HUDEP-2 (cell line): ENCODE results near the gene VWC2L.

ENCODE experiments used
- DNase-seq, 76 experiments: peaks; one replicate each; lab custom pipeline; 2025; ENCODE audit not compliant: unreplicated experiment in 76 of 76; lab: John Stamatoyannopoulos, UW

Gene VWC2L

GRCh38 chr2:214533541-214533940, 122.7 kb downstream of the VWC2L start:
- no peak for DNase-seq

GRCh38 chr2:214536625-214537024, 125.8 kb downstream of the VWC2L start:
- no peak for DNase-seq

GRCh38 chr2:214537929-214538328, 127.1 kb downstream of the VWC2L start:
- DNase-seq: no peak

DNA sequence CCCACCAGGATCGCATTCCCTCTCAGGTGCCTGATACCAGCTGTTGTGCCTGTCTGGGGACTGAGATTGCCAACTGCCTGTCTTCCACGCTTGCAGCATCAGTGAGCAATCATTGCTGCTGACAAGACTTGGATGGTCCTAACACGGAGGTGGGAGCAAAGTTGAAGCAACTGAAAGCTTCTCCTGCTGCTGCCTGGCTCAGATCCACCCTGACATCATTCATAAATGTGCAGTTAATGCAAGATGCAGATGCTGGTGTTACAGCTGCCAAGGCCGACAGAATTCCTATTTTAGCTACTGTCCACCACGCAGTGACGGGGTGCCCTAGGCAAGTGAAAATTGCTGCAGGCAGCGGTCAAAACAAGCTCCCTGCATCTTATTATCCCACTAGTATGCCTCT, 131.4 kb downstream of the VWC2L start:
- DNase-seq: no peak

DNA sequence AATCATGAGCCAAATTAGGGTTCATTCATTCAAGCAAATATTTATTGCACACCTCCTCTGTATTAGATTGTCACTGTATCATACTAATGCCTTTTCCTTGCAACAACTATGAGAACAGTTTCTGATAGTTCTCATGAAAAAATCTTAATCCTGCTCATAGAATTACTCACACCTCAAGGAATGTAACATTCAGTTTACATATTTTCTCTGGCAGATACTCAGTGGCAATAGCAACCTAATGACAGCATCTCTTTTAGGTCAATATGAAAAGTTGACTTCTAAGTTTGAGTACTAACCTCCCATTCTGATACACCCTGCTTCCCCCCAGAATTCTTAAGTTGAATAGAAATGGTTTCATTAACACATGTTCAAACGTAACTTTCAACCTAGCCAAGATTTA, 132.0 kb downstream of the VWC2L start:
- DNase-seq: no peak

DNA sequence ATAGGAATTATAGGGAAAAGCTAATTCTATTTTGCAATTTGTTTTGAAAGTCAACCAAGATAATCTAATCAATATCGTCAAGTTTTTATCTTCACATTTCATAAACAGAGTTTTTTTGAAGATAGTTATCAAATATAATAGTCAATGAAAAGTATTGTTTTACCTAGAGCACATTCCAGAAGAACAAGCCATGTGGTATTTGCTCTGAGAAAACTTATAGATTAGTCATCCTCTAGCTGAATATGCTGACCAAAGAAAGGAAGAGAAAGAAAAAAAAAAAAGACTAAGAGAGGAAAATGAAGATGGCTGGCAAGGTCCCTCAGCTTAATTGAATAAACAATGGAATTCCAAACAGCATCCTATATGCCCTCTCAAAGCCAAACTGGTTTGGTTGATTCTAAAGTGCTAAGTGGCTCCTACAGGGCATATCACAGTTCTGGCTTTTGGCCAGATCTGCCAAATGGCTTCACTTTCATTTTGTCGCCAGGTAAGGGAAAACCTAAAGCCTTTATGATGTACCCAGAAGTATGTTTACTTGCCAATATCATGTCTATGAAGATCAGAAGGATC, 132.6 kb downstream of the VWC2L start:
- no peak for DNase-seq

DNA sequence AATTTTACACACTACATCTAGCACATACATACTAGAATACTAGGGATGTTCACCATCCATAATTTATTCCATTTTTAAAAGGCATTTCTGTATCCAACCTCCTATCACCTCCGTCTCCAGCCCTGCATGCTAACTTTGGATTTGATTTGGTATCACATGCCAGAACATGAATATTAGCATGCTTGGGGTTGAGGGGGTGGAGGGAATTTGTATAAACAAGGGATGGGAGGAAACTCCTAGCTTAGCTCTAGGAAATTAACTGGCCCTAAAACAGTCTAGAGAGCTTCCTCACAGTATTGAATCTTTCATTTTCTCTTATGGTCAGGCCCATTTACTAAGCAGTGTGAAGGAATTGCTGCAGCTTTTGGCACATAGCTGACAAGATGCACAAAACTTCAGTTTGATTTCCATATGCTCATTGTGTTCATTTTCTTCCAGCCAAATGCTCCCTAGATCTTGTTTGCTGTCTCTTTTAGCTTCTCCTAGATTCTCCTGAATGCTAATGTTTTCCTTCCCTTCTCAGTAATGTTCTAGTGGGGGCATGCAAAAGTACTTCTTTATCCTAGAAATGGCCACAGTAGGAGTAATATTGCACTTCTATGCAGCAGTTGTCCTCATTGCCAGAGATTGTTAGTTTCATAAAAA, 135.2 kb downstream of the VWC2L start:
- no peak for DNase-seq

- DNase-seq: no peak
Measured at GRCh38 chr2:214547931-214548330, 137.1 kb downstream of the VWC2L start.

- no peak for DNase-seq
Measured at GRCh38 chr2:214549946-214550345, 139.1 kb downstream of the VWC2L start.

DNA sequence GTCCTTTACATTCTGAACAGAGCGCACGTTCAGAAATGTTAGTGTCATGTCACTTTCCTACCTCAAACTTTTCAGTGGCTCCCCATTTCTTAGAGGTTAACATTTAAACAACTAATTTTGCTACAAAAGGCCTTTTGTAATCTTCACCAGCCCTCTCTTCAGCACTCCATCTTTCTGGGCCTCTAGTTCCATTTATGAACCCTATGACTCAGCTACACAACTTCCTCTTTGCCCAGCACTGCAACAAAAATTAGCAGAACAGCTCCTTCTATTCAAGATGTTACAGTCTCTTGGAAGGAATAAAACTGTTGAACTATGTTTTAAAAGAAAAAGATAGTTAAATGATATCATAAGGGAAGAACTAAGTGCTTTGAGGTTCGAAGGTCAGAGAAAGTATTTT, 139.9 kb downstream of the VWC2L start:
- no peak for DNase-seq

DNA sequence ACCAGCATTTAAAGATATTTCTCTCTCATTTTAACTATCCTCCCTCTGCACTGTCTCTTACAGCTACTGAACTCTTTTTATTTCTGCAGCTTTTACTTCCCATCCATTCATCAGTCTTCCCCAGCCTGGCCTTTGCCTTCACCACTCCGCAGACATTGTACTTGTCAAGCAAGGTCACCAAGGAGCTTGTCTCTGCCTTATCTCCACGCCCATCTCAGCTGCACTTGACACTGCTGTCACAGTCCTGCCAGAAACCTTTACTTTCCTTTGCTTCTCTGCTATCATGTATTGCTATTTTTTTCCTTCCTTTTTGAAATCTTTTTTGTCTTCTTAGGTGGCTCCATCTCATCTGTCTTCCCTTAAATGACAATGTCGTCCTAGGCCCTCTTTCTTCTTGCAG, 147.0 kb downstream of the VWC2L start:
- no peak for DNase-seq

DNA sequence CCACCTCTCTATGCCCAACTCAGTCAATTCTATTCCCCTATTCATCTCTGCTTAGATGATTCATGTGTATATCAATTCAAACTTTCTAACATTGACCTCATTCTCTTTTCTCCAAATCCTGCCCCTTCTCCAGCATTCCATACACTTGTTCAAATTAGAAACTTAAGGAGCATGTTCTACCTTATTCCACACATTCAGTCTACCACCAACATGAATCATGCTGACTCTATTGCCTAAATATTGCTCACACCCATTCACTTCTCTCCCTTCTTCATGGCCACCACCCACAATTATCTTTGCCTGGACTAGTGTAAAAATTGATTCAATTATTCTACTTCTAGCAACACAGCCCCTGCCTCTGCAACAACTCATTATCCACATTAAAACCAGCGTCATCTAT, 147.5 kb downstream of the VWC2L start:
- no peak for DNase-seq

DNA sequence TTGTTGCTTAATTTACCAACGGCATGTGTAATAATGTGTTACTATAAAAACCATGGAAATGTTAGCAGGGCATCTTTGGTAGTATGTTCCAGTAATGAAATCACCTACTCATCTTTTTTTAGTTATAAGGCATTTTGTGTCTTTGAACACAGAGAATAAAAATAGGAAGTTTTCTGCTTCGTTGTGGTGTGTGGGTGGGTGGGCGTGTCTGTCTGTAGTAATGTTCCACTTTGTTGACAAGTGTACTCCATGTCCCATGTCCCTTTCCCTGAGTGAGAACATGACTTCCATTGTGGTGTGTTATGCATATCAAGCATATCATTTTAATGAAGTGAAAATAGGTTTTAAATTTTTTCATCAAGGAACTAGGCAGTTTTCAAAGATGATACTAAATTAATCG, 149.3 kb downstream of the VWC2L start:
- no peak for DNase-seq

DNA sequence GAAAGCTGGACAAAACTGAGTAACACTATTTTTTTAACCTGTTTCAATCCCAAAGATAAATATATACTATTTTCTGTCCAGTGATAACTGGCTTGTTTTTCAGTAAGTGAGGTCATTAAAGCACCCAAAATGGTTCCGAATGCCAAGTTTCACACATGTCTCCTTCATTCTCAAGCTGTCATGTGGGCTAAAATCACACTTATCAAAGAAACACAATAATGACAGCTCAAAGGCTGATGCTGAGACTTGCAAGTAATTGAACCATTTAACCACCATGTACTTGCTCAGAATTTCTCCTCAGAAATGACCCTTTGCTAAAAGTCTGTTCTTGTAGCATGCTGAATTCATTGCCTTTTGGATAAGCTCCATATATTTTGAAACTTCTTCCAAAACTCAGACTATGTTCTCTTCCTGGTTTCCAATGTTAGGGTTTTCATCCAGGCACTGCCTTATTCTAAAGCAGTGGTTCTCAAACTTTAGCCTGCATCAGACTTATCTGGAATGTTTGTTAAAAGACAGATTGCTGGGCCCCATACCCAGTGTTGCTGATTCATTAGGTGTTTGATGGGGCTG, 149.8 kb downstream of the VWC2L start:
- DNase-seq: no peak

- DNase-seq: no peak
Measured at GRCh38 chr2:214565246-214565645, 154.4 kb downstream of the VWC2L start.

GRCh38 chr2:214566457-214566856, 155.6 kb downstream of the VWC2L start:
- no peak for DNase-seq

GRCh38 chr2:214569419-214570035, 158.7 kb downstream of the VWC2L start:
- DNase-seq: no peak

DNA sequence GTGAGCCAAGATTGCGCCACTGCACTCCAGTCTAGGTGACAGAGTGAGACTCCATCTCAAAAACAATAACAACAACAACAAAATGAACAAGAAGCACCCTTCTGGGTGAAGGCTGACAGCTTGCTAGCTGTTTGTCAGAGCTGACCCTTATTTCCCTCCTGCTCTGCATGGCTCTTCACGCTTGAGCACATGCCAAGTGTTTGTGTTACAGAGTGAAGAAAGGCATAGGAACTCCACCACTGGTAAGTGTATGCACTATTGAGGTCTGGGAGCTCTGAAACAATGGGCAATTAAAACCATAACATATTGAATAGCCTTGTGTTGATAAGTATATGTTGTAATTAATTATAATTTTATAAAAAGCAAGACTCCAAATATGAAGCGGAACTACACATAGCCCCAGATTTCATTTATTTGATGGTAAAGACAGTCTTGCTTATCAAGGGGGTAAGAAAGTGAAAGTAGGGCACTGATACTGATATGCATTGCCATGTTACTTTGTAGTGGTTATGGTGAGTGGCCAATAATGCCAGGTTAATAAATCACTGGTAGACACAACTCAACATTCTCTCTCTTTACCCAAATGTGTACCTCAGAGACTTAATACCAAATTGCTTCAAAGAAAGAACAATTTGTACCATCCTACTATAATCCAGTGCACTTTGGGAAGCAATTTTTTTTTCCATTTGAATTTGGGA, 163.4 kb downstream of the VWC2L start:
- no peak for DNase-seq

GRCh38 chr2:214575030-214575429, 164.2 kb downstream of the VWC2L start:
- DNase-seq: no peak

DNA sequence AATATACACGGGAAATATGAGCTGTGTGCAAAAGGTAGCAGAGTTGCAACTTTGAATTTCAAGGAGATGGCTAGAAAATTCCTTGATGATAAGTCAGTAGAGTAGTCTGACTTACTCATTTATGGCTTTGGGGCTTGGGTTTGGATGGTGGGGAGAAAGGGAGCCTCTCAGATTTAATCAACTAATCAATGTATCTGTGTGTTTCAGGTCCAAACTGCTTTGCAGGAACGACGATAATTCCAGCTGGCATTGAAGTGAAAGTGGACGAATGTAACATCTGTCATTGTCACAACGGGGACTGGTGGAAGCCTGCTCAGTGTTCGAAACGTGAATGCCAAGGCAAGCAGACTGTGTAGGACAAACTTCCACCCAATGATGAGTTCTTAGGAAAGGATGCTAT, 164.6 kb downstream of the VWC2L start:
- no peak for DNase-seq

DNA sequence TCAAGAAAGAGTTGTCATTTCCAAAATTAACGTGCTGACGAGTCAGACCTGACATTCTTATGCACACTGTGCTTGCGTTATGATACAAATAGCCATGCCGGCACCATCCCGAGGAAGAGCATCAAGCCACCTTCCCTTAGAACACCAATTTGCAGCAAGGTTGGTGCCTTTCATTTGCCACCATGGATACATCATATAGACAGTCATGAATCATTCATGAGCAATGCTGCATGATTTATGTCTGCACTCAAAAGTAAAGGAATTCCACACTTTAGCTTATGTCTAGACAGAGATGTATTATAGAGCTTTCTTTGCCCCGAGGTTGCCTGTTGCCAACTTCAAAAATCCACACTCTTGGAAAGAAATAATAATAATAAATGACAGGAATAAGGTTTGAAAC, 166.9 kb downstream of the VWC2L start:
- DNase-seq: no peak

- DNase-seq: no peak
Measured at GRCh38 chr2:214578442-214578841, 167.6 kb downstream of the VWC2L start.
